ENCODE results near the gene PLEKHG2. TPM values are rescaled to one million over a fixed set of nuclear protein-coding genes. Genes with fewer than 3 reads are reported as not detected.

PLEKHG2 gene
- total and polyA plus RNA-seq, 12 donors = 3.6 to 44.8 (median 17.1) TPM

DNA sequence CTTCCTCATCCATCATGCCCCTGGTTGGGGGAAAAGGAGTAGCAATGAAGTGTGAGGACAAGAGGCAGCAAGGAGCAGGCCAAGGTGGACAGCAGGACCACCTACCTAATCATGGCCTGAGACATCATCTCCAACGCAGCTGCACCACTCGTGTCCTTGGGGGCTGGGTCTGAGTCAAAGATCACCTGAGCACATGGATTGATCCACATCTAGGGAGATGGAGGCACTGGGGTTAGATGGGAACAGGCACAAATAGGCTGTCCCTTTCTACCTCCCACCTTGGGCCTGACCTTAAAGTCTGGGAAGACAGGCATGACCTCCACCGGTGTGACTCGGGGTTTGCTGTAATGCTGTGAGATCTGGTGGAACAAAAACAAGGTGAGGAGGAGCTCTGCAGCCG lies 23.8 kb upstream of the PLEKHG2 start:
- H3K9me3 ChIP-seq (replicated peaks in 1 of 3) = no peaks in the 10 kb centered on the region
- peaks cover 0 to 54% of the 10 kb centered on the region in 2 donors for H3K36me3 ChIP-seq (replicated peaks in 1 of 2)
- H3K4me3 ChIP-seq = no peak overlapping the region
- peak overlapping the region in 1 of 5 donors; percentile 5 for H3K27ac ChIP-seq
- intact Hi-C loops (cut with DNase I) = no loop called here
- no peak for TF ChIP-seq CTCF (IDR thresholded peaks at IDR 0.05)
- TF ChIP-seq POLR2A (IDR thresholded peaks at IDR 0.05) = no peak
- 54 to 78% (median 70%) methylated on average over 5 of the region's 5 CpGs for WGBS, 4 donors
- no peaks in the 10 kb centered on the region for H3K27me3 ChIP-seq
- no peak for DNase-seq
- H3K4me1 ChIP-seq (replicated peaks in 1 of 2) = peaks cover 13 to 17% of the 10 kb centered on the region in 2 donors

DNA sequence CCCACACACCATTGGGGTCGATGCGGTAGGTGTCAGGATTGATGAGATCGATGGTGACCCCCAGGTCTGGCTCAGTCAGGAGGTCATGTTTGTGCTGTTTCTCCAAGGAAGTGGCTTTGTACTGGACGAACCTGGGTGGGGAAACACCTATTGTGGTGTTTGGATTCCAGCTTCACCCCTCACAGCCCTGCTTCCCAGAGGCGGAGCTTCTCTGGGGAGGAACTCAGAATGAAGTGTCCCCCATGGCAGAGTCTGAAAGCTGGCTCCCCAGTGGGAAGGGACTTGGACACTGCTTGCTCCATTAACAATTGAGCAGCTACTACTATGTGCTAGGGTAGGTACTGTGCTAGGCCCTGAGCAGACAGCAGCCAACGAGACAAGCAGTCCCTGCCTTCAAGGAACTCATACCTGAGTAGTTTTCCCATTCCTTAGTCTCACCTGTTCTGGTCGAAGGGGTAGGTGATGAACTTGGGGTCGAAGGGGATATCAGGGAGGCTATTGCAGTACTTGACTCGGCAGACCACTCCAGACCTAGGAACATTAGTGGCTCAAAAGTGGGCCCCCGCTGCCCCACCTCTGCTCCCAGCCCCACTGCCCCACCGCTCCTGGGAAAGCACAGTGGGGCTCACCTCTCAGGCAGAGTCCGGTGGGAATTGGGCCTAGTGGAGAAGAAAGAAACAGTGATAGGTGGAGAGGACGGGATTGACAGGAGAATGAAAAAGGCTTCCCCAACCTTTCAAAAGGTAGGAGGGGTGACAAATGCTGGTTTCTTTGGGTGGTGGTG lies 22.6 kb upstream of the PLEKHG2 start:
- H3K4me1 ChIP-seq (replicated peaks in 1 of 2) = peaks cover 13 to 17% of the 10 kb centered on the region in 2 donors
- H3K27ac ChIP-seq = peak overlapping the region in 4 of 5 donors; percentile 93 to 100 (median 98)
- 51 to 61% (median 58%) methylated on average over 11 to 13 of the region's 13 CpGs for WGBS, 4 donors
- intact Hi-C loops (cut with DNase I) = no loop called here
- no peaks in the 10 kb centered on the region for H3K27me3 ChIP-seq
- H3K9me3 ChIP-seq (replicated peaks in 1 of 3) = no peaks in the 10 kb centered on the region
- TF ChIP-seq CTCF (IDR thresholded peaks at IDR 0.05) (no peak), POLR2A (IDR thresholded peaks at IDR 0.05) (no peak)
- H3K4me3 ChIP-seq = peak overlapping the region in 2 of 4 donors; percentile 69 to 97
- H3K36me3 ChIP-seq (replicated peaks in 1 of 2) = peaks cover 0 to 55% of the 10 kb centered on the region in 2 donors
- no peak for DNase-seq

GRCh38 chr19:39390451-39390750 lies 22.1 kb upstream of the PLEKHG2 start:
- H3K27me3 ChIP-seq = no peaks in the 10 kb centered on the region
- peak in 4 of 7 donors; percentile 61 to 90 (median 74) for DNase-seq
- intact Hi-C loops (cut with DNase I) = no loop called here

More at GRCh38 chr19:39390451-39390750, 22.1 kb upstream of the PLEKHG2 start:
- peak overlapping the region; percentile 3 to 97 (median 71) for H3K4me3 ChIP-seq
- peaks cover 13 to 17% of the 10 kb centered on the region in 2 donors for H3K4me1 ChIP-seq (replicated peaks in 1 of 2)
- peak overlapping the region; percentile 64 to 100 (median 97) for H3K27ac ChIP-seq
- 0 to 2% (median 1%) methylated on average over 3 to 10 of the region's 10 CpGs for WGBS, 4 donors
- peaks cover 0 to 50% of the 10 kb centered on the region in 2 donors for H3K36me3 ChIP-seq (replicated peaks in 1 of 2)
- TF ChIP-seq CTCF (IDR thresholded peaks at IDR 0.05) (no peak), POLR2A (IDR thresholded peaks at IDR 0.05) (no peak)
- no peaks in the 10 kb centered on the region for H3K9me3 ChIP-seq (replicated peaks in 1 of 3)
